Measurements from ENCODE around the gene C4B.
A peak's percentile ranks its signal among the peaks of the same experiment; 100 is the strongest.
"Not testable (repeated sequence)": the region's sequence is repeated elsewhere in the genome, so short reads cannot be mapped to it uniquely, and the experiment has no call there.

Gene C4B

DNA sequence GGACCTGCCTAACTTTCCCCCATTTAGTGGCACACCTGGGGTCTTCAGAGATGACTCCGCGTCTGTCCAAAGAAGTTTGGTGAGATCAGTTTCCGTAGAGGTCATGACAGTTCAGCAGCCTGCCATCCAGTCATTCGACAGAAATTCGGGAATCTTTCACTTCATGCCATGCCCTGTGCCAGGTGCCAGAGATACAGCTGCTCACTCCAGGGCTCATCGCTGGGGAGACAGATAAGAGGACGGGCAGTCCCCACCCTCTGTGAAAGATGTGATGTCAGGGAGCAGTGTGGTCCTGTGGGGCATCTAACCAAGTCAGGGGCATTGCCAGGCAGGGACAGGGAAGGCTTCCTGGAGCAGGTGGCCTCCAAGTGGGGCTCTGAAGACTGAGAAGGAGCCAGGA, 11.3 kb upstream of the C4B start:
- H3K27ac ChIP-seq (ENCODE audit: poor library complexity, severe bottlenecking); H3K27me3 ChIP-seq (ENCODE audit: insufficient read depth, poor library complexity, severe bottlenecking); H3K36me3 ChIP-seq (ENCODE audit: low read depth); H3K4me1 ChIP-seq (ENCODE audit: insufficient read depth, poor library complexity, severe bottlenecking); H3K4me3 ChIP-seq (ENCODE audit: severe bottlenecking); H3K9me3 ChIP-seq (ENCODE audit: severe bottlenecking); DNase-seq (ENCODE audit: low spot score); ATAC-seq (ENCODE audit: low read depth): not testable (repeated sequence)

DNA sequence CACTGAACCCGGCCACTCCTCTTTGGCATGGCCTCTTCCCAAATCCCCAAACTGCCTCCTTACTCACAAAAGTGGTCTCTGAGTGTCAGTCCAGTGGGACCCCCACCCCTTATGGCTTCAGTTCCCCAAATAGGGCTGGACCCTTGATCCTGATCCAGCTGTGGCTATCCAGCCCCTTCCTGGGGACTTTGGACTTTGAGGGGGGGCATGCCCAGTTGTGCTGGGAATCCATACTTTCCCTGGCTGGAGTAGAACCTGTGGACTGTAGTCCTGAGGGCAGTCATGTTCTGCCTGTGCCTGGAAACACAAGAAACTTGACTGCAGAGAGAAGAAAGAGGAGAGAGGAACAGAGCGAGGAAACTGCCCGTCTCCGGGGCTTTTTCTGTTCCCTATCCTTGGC, 10.2 kb upstream of the C4B start:
- not testable (repeated sequence) for H3K36me3 ChIP-seq (ENCODE audit: low read depth); H3K27ac ChIP-seq (ENCODE audit: poor library complexity, severe bottlenecking); H3K4me1 ChIP-seq (ENCODE audit: insufficient read depth, poor library complexity, severe bottlenecking); H3K4me3 ChIP-seq (ENCODE audit: severe bottlenecking); DNase-seq (ENCODE audit: low spot score); ATAC-seq (ENCODE audit: low read depth); H3K9me3 ChIP-seq (ENCODE audit: severe bottlenecking); H3K27me3 ChIP-seq (ENCODE audit: insufficient read depth, poor library complexity, severe bottlenecking)

DNA sequence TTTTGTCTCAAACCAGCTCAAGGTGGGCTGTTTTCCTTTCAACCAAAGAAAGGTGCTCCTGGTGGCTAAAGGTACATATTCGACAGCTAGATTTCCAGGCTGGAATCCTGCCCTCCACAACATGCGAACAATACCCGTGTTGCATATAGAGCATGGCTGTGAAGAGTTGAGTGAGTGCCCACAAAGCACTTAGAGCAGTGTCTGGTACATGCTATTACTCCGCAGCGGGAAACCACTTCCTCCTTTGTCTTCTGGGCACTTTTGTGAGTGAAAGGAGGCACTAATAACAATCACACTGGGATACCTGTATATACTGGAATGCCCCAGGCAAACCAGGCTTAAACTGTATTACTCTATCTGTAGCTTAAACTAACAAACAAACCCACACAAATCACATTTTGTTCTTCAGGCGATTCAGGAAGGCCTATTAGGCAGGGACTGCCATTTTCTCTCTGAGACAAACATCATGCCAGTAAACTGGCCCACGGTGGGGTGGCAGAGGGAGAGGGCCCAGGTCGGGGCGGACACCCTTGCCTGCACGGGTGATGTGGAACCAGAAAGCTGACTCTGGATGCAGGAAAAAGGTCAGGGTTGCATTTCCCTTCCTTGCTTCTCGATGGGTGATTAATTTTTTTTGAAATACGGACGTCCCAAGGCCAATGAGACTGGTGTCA, 9.6 kb upstream of the C4B start:
- not testable (repeated sequence) for H3K27ac ChIP-seq (ENCODE audit: poor library complexity, severe bottlenecking); H3K27me3 ChIP-seq (ENCODE audit: insufficient read depth, poor library complexity, severe bottlenecking); H3K4me3 ChIP-seq (ENCODE audit: severe bottlenecking); H3K36me3 ChIP-seq (ENCODE audit: low read depth); H3K9me3 ChIP-seq (ENCODE audit: severe bottlenecking); DNase-seq (ENCODE audit: low spot score); H3K4me1 ChIP-seq (ENCODE audit: insufficient read depth, poor library complexity, severe bottlenecking)
- peak; percentile 44; the same call in 1 of the 3 replicates for ATAC-seq (ENCODE audit: low read depth)

DNA sequence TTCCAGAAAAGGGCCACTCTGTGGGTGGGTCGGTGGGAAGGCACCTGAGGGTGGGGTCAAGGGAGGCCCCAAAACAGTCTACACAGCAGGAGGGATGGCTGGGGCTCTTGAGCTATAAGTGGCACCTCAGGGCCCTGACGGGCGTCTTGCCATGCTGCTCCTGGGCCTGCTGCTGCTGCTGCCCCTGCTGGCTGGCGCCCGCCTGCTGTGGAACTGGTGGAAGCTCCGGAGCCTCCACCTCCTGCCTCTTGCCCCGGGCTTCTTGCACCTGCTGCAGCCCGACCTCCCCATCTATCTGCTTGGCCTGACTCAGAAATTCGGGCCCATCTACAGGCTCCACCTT, 9.1 kb upstream of the C4B start:
- not testable (repeated sequence) for H3K27ac ChIP-seq (ENCODE audit: poor library complexity, severe bottlenecking); H3K27me3 ChIP-seq (ENCODE audit: insufficient read depth, poor library complexity, severe bottlenecking); H3K4me1 ChIP-seq (ENCODE audit: insufficient read depth, poor library complexity, severe bottlenecking); ATAC-seq (ENCODE audit: low read depth); H3K4me3 ChIP-seq (ENCODE audit: severe bottlenecking); H3K36me3 ChIP-seq (ENCODE audit: low read depth); H3K9me3 ChIP-seq (ENCODE audit: severe bottlenecking); DNase-seq (ENCODE audit: low spot score)

DNA sequence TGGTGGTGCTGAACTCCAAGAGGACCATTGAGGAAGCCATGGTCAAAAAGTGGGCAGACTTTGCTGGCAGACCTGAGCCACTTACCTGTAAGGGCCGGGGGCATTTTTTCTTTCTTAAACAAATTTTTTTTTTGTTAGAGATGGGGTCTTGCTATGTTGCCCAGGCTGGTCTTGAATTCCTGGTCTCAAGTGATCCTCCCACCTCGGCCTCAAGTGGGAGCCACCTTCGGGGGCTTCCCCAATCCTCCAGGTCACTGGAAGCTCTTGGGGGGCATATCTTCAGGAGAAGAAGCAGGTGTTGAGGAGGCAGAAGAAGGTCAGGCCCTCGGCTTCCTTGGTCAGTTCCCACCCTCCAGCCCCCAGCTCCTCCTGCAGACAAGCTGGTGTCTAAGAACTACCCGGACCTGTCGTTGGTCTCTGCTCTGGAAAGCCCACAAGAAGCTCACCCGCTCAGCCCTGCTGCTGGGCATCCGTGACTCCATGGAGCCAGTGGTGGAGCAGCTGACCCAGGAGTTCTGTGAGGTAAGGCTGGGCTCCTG, 8.5 kb upstream of the C4B start:
- not testable (repeated sequence) for H3K27me3 ChIP-seq (ENCODE audit: insufficient read depth, poor library complexity, severe bottlenecking); ATAC-seq (ENCODE audit: low read depth); H3K27ac ChIP-seq (ENCODE audit: poor library complexity, severe bottlenecking); H3K4me1 ChIP-seq (ENCODE audit: insufficient read depth, poor library complexity, severe bottlenecking); H3K9me3 ChIP-seq (ENCODE audit: severe bottlenecking); H3K36me3 ChIP-seq (ENCODE audit: low read depth); DNase-seq (ENCODE audit: low spot score); H3K4me3 ChIP-seq (ENCODE audit: severe bottlenecking)

DNA sequence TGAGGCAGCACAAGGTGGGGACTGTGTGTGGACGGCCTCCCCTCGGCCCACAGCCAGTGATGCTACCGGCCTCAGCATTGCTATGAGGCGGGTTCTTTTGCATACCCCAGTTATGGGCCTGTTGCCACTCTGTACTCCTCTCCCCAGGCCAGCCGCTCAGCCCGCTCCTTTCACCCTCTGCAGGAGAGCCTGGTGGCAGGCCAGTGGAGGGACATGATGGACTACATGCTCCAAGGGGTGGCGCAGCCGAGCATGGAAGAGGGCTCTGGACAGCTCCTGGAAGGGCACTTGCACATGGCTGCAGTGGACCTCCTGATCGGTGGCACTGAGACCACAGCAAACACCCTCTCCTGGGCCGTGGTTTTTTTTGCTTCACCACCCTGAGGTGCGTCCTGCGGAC, 7.5 kb upstream of the C4B start:
- not testable (repeated sequence) for ATAC-seq (ENCODE audit: low read depth); H3K9me3 ChIP-seq (ENCODE audit: severe bottlenecking); H3K36me3 ChIP-seq (ENCODE audit: low read depth); H3K4me3 ChIP-seq (ENCODE audit: severe bottlenecking); H3K27me3 ChIP-seq (ENCODE audit: insufficient read depth, poor library complexity, severe bottlenecking); H3K4me1 ChIP-seq (ENCODE audit: insufficient read depth, poor library complexity, severe bottlenecking); H3K27ac ChIP-seq (ENCODE audit: poor library complexity, severe bottlenecking); DNase-seq (ENCODE audit: low spot score)

DNA sequence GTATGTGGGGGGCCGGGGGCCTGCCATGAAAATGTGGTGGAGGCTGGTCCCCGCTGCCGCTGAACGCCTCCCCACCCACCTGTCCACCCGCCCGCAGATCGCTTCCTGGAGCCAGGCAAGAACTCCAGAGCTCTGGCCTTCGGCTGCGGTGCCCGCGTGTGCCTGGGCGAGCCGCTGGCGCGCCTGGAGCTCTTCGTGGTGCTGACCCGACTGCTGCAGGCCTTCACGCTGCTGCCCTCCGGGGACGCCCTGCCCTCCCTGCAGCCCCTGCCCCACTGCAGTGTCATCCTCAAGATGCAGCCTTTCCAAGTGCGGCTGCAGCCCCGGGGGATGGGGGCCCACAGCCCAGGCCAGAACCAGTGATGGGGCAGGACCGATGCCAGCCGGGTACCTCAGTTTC, 6.6 kb upstream of the C4B start:
- not testable (repeated sequence) for H3K27ac ChIP-seq (ENCODE audit: poor library complexity, severe bottlenecking); H3K4me3 ChIP-seq (ENCODE audit: severe bottlenecking); DNase-seq (ENCODE audit: low spot score); H3K36me3 ChIP-seq (ENCODE audit: low read depth); H3K9me3 ChIP-seq (ENCODE audit: severe bottlenecking); H3K4me1 ChIP-seq (ENCODE audit: insufficient read depth, poor library complexity, severe bottlenecking); H3K27me3 ChIP-seq (ENCODE audit: insufficient read depth, poor library complexity, severe bottlenecking); ATAC-seq (ENCODE audit: low read depth)

DNA sequence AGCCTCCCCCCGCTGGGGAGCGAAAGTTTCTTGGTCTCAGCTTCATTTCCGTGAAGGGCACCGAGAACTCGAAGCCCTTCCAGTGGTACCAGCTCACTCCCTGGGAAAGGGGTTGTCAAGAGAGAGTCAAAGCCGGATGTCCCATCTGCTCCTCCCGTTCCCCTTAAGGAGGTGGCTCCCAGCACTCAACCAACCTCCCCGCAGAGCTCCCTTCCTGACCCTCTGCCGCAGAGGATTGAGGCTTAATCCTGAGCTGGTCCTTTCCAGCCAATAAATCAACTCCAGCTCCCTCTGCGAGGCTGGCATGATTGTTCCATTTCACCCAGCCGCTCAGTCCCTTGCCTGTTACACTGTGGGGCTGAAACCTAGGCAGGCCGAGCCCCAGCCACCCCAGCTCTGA, 6.0 kb upstream of the C4B start:
- DNase-seq (ENCODE audit: low spot score); ATAC-seq (ENCODE audit: low read depth); H3K9me3 ChIP-seq (ENCODE audit: severe bottlenecking); H3K4me1 ChIP-seq (ENCODE audit: insufficient read depth, poor library complexity, severe bottlenecking); H3K4me3 ChIP-seq (ENCODE audit: severe bottlenecking); H3K27ac ChIP-seq (ENCODE audit: poor library complexity, severe bottlenecking); H3K36me3 ChIP-seq (ENCODE audit: low read depth); H3K27me3 ChIP-seq (ENCODE audit: insufficient read depth, poor library complexity, severe bottlenecking): not testable (repeated sequence)

DNA sequence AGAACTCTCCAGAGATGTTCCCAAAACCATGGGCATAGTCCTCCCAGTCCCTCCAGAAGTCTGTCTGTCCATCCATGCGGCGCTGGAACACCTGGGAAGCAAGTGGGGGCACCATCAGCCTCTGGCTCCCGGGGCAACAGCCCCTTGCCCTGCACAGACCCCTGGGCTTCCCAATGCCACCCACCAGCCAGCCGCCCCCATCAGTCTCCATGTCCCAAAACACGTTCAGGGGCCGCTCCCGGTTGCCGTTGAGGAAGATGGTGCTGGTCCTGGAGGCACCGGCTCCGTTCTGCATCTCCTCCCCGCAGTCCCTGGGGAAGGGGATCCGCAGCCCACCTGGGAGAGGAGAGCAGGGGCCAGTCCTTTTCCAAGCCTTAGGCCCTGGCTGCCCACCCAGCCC, 5.1 kb upstream of the C4B start:
- H3K36me3 ChIP-seq (ENCODE audit: low read depth); DNase-seq (ENCODE audit: low spot score); H3K4me3 ChIP-seq (ENCODE audit: severe bottlenecking); H3K4me1 ChIP-seq (ENCODE audit: insufficient read depth, poor library complexity, severe bottlenecking); H3K27me3 ChIP-seq (ENCODE audit: insufficient read depth, poor library complexity, severe bottlenecking); H3K9me3 ChIP-seq (ENCODE audit: severe bottlenecking); H3K27ac ChIP-seq (ENCODE audit: poor library complexity, severe bottlenecking); ATAC-seq (ENCODE audit: low read depth): not testable (repeated sequence)

DNA sequence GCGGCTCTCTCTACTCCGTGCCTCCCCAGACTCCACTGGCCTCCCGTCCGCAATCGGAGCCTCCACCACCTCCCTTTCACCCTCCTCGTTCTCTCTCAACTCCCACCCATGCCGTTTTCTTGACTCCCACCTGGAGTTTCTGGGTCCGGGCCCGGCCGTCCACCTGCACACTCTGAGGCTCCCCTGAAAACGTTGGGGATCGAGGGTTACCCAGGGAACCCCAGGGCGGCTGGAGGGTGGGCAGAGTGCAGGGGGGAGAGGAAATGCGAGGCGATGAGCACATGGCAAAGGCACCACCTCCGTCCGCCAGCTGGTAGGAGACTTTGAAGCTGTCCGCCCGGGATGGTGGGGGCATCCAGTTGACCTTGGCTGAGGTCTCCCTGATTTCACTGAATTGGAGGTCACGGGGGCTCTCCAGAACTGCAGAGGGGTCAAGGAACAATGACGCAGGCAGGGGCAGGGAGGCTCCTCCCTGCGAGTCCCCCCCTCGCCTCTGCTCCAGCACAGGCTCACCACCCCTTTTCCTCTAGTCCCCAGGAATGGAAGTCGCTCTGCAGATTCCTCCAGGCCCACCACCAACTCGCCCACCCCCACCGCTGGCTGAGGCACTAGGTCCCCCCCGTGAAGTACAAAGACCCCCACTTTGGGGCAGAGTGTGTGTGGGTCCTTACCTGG, 3.6 kb upstream of the C4B start:
- H3K4me1 ChIP-seq (ENCODE audit: insufficient read depth, poor library complexity, severe bottlenecking); H3K36me3 ChIP-seq (ENCODE audit: low read depth); H3K4me3 ChIP-seq (ENCODE audit: severe bottlenecking); H3K27me3 ChIP-seq (ENCODE audit: insufficient read depth, poor library complexity, severe bottlenecking); H3K9me3 ChIP-seq (ENCODE audit: severe bottlenecking); ATAC-seq (ENCODE audit: low read depth); H3K27ac ChIP-seq (ENCODE audit: poor library complexity, severe bottlenecking); DNase-seq (ENCODE audit: low spot score): not testable (repeated sequence)

DNA sequence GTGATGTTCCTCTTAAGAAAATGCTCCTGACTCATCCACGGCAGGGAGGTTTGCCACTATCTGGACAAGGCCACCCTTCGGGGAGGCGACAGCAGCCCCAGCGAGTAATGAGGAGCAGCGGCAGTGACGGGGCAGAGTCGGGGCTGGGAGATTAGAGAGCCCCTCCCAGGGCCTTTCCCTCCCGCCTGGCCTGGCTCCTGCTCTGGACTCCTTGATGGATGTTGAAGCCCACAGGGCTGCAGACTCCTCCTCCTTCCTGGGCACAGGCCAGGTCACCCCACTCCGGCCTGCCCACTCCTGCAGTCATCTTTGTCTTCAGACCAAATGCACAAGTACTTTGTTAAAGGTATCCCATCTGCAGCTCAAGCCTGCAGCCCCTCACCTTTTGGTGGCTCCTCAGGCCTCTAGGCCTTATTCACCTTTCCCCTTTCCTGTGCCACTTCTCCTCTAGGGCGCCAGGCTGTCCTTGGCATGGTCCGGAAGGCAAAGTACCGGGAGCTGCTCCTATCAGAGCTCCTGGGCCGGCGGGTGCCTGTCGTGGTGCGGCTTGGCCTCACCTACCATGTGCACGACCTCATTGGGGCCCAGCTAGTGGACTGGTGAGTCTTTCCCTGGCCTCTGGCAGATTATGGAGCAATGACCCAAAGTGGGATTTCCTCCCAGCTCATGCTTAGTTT, 1.5 kb upstream of the C4B start:
- not testable (repeated sequence) for H3K27me3 ChIP-seq (ENCODE audit: insufficient read depth, poor library complexity, severe bottlenecking); H3K27ac ChIP-seq (ENCODE audit: poor library complexity, severe bottlenecking); H3K36me3 ChIP-seq (ENCODE audit: low read depth); ATAC-seq (ENCODE audit: low read depth); H3K9me3 ChIP-seq (ENCODE audit: severe bottlenecking); H3K4me1 ChIP-seq (ENCODE audit: insufficient read depth, poor library complexity, severe bottlenecking); H3K4me3 ChIP-seq (ENCODE audit: severe bottlenecking)
- DNase-seq (ENCODE audit: low spot score): peak; percentile 46
